A549 (cell line): ENCODE results near the gene SLC25A15. TPM values are rescaled to one million over a fixed set of nuclear protein-coding genes. Genes with fewer than 3 reads are reported as not detected.

Experiments
- ATAC-seq, 2 experiments: fragments of 200-7000 bp in 1 of 2; fragments of >200 bp in 1 of 2; cut with Nextera tagmentation in 1 of 2; cut with Tn5 transposase in 1 of 2; 3 replicates each; pipeline versions ENCODE4 v1.8.0 to v1.9.1; 2018 to 2020; ENCODE audit warnings: mild to moderate bottlenecking in 1 of 2, moderate library complexity in 1 of 2
- CTCF ChIA-PET: fragments of 300-600 bp; sonication (Branson Sonifier 250); formaldehyde crosslinking; extraction: SDS; loops from one replicate; lab custom pipeline; 2021; ENCODE audit warnings: antibody characterized with exemption, inconsistent platforms; lab: Yijun Ruan, JAX
- POLR2A ChIA-PET: fragments of 350-600 bp; formaldehyde crosslinking; extraction: SDS; loops from one replicate; lab custom pipeline; 2021; ENCODE audit warnings: antibody characterized with exemption, inconsistent platforms; lab: Yijun Ruan, JAX
- DNase-seq, 2 experiments: peaks; one replicate each; pipeline versions ENCODE4 v3.0.0 to v3.0.0-alpha.2; 2011 to 2016; ENCODE audit warnings: low read depth in 1 of 2, low spot score in 1 of 2
- FAIRE-seq: peaks from 2 replicates; lab custom pipeline; 2011; peaks lifted over from hg19 to GRCh38; lab: Jason Lieb, UNC
- H3K27ac ChIP-seq, 2 experiments: fragments of >200 bp; sonication (Bioruptor Twin); formaldehyde crosslinking; 3 replicates each; pipeline ENCODE4 v1.5.1; 2016 to 2017
- H3K4me1 ChIP-seq: fragments of >200 bp; sonication (Bioruptor Twin); formaldehyde crosslinking; 3 replicates; pipeline ENCODE4 v1.6.1; 2016
- H3K4me2 ChIP-seq: fragments of >200 bp; sonication (Bioruptor Twin); formaldehyde crosslinking; 3 replicates; pipeline ENCODE4 v1.6.1; 2016
- H3K4me3 ChIP-seq: fragments of >200 bp; sonication (Bioruptor Twin); formaldehyde crosslinking; 3 replicates; pipeline ENCODE4 v1.5.1; 2016
- H3K9me3 ChIP-seq: fragments of >200 bp; sonication (Bioruptor Twin); formaldehyde crosslinking; 3 replicates; pipeline ENCODE4 v1.6.1; 2016
- BHLHE40 ChIP-seq: IDR thresholded peaks from 2 replicates; pipeline ENCODE4 v1.6.1; 2012; ENCODE audit warnings: low read depth, low read length, inconsistent platforms
- CBX8 ChIP-seq: fragments of 200-600 bp; sonication (generic); IDR thresholded peaks from 2 replicates; pipeline ENCODE4 v1.6.1; 2016
- CHD4 ChIP-seq: fragments of 200-600 bp; sonication (generic); IDR thresholded peaks from 2 replicates; pipeline ENCODE4 v1.6.1; 2016; ENCODE audit warnings: antibody characterized with exemption, mild to moderate bottlenecking, borderline replicate concordance
- EHMT2 ChIP-seq: fragments of 200-600 bp; sonication (generic); IDR thresholded peaks from 2 replicates; pipeline ENCODE4 v1.6.1; 2016; ENCODE audit warnings: antibody characterized with exemption, low read depth, mild to moderate bottlenecking, moderate library complexity
- EP300 ChIP-seq, 2 experiments: fragments of >200 bp; sonication (Bioruptor Twin); formaldehyde crosslinking; IDR thresholded peaks; 2 replicates in 1 of 2; 3 replicates in 1 of 2; pipeline ENCODE4 v1.6.1; 2016 to 2017
- ESRRA ChIP-seq: fragments of 150-350 bp; IDR thresholded peaks from 2 replicates; pipeline ENCODE4 v1.6.1; 2014; ENCODE audit warnings: mild to moderate bottlenecking, low read length, borderline replicate concordance
- FOXS1 ChIP-seq: fragments of 250-450 bp; sonication (Bioruptor Pico); IDR thresholded peaks from 2 replicates; pipeline ENCODE4 v1.5.0; 2020; ENCODE audit warnings: mild to moderate bottlenecking, moderate library complexity
- HDAC2 ChIP-seq: fragments of 200-600 bp; sonication (generic); IDR thresholded peaks from 2 replicates; pipeline ENCODE4 v1.6.1; 2016
- HEYL ChIP-seq: fragments of 250-450 bp; sonication (Bioruptor Pico); IDR thresholded peaks from 2 replicates; pipeline ENCODE4 v1.8.0; 2021; ENCODE audit warnings: mild to moderate bottlenecking, moderate library complexity
- JUNB ChIP-seq: fragments of >200 bp; sonication (Bioruptor Twin); formaldehyde crosslinking; IDR thresholded peaks from 2 replicates; pipeline ENCODE4 v1.6.1; 2016
- KDM5A ChIP-seq: fragments of 200-600 bp; sonication (generic); IDR thresholded peaks from 2 replicates; pipeline ENCODE4 v1.6.1; 2016; ENCODE audit warnings: antibody characterized with exemption, mild to moderate bottlenecking
- MAZ ChIP-seq: fragments of 150-350 bp; IDR thresholded peaks from 2 replicates; pipeline ENCODE4 v1.6.1; 2014; ENCODE audit warnings: antibody characterized with exemption, low read depth, low read length, borderline replicate concordance
- NR3C1 ChIP-seq: fragments of >200 bp; sonication (Bioruptor Twin); formaldehyde crosslinking; IDR thresholded peaks from 3 replicates; pipeline ENCODE4 v1.6.1; 2017
- RAD21 ChIP-seq, 2 experiments: fragments of >200 bp in 1 of 2; sonication (Bioruptor Twin) in 1 of 2; formaldehyde crosslinking in 1 of 2; IDR thresholded peaks in 1 of 2; conservative IDR thresholded peaks in 1 of 2; 2 replicates in 1 of 2; 3 replicates in 1 of 2; pipeline ENCODE4 v1.6.1; 2012 to 2018; ENCODE audit warnings: inconsistent platforms in 1 of 2
- RNF2 ChIP-seq: fragments of 200-600 bp; sonication (generic); IDR thresholded peaks from 2 replicates; pipeline ENCODE4 v1.6.1; 2016; ENCODE audit warnings: low read depth, mild to moderate bottlenecking, antibody characterized with exemption, moderate library complexity, borderline replicate concordance
- SREBF2 ChIP-seq: fragments of 450-650 bp; IDR thresholded peaks from 2 replicates; pipeline ENCODE4 v1.6.1; 2014; ENCODE audit warnings: mild to moderate bottlenecking, moderate library complexity
- ZSCAN20 ChIP-seq: fragments of 250-450 bp; sonication (Bioruptor Pico); IDR thresholded peaks from 2 replicates; pipeline ENCODE4 v1.8.0; 2022; ENCODE audit warnings: mild to moderate bottlenecking, moderate library complexity
- WGBS: methylation state at CpG from one replicate; pipeline ENCODE4 v1.1.6; 2017; ENCODE audit errors: missing lambda C conversion rate; 5-methylcytosine and 5-hydroxymethylcytosine counted together
- polyA plus RNA-seq, 4 experiments: library from polyadenylated mRNA; depleted of rRNA in 3 of 4; stranded (reverse); fragments of >200 nt; fragmentation: RNase III in 1 of 4; extraction: RNeasy Plus Mini Kit Qiagen cat#74134 plus additional on column Dnase treatment in 1 of 4; gene quantifications; 2 replicates in 3 of 4; 3 replicates in 1 of 4; pipeline ENCODE4 v1.2.3, GENCODE V29; 2011 to 2017
- TF ChIP-seq, protein P1 (sequence below): fragments of >200 bp; sonication (Bioruptor Twin); formaldehyde crosslinking; IDR thresholded peaks from 3 replicates; pipeline ENCODE4 v1.6.1; 2016
- TF ChIP-seq, protein P2 (sequence below): fragments of 450-650 bp; IDR thresholded peaks from 2 replicates; pipeline ENCODE4 v1.6.1; 2014; ENCODE audit warnings: antibody characterized with exemption
- TF ChIP-seq, protein P3 (sequence below): fragments of 250-450 bp; sonication (Bioruptor Pico); IDR thresholded peaks from 2 replicates; pipeline ENCODE4 v1.5.0; 2021; ENCODE audit warnings: mild to moderate bottlenecking, moderate library complexity, borderline replicate concordance
- TF ChIP-seq, protein P4 (sequence below): fragments of 250-450 bp; sonication (Bioruptor Pico); IDR thresholded peaks from 2 replicates; pipeline ENCODE4 v1.5.0; 2020; ENCODE audit warnings: low read depth, mild to moderate bottlenecking, moderate library complexity
- TF ChIP-seq, protein P5 (sequence below): fragments of 200-600 bp; sonication (generic); IDR thresholded peaks from 2 replicates; pipeline ENCODE4 v1.6.1; 2016; ENCODE audit warnings: antibody characterized with exemption, mild to moderate bottlenecking, moderate library complexity

The SLC25A15 gene
- polyA plus RNA-seq, 2 of the 4 experiments (the other 2 are of a cell fraction): 14.0 to 23.3 TPM

DNA sequence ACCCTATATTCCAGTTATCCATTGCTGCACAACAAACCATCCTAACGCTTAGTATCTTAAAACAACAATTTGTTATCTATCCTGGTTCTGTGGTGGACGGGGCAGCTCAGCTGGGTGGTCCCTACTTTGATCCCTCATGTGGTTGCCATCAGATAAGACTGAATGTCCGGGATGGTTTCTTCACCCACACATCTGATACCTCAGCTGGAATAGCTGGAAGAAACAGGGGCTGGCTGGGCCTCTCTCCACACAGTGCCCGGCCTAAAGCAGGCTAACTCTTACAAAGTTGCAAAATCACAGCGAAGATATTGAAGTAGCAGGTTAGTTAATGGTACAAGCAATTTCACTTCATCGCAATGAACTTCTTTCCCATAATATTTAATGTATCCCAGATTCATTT is 14.7 kb upstream of the SLC25A15 start:
- WGBS: 73% methylated on average over 6 of the region's 6 CpGs
- no peaks in the 10 kb centered on the region for H3K9me3 ChIP-seq
- TF ChIP-seq, protein P1, sequence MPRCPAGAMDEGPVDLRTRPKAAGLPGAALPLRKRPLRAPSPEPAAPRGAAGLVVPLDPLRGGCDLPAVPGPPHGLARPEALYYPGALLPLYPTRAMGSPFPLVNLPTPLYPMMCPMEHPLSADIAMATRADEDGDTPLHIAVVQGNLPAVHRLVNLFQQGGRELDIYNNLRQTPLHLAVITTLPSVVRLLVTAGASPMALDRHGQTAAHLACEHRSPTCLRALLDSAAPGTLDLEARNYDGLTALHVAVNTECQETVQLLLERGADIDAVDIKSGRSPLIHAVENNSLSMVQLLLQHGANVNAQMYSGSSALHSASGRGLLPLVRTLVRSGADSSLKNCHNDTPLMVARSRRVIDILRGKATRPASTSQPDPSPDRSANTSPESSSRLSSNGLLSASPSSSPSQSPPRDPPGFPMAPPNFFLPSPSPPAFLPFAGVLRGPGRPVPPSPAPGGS: no peak
- TF ChIP-seq, protein P2, sequence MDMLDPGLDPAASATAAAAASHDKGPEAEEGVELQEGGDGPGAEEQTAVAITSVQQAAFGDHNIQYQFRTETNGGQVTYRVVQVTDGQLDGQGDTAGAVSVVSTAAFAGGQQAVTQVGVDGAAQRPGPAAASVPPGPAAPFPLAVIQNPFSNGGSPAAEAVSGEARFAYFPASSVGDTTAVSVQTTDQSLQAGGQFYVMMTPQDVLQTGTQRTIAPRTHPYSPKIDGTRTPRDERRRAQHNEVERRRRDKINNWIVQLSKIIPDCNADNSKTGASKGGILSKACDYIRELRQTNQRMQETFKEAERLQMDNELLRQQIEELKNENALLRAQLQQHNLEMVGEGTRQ: no peak
- TF ChIP-seq, protein P3, sequence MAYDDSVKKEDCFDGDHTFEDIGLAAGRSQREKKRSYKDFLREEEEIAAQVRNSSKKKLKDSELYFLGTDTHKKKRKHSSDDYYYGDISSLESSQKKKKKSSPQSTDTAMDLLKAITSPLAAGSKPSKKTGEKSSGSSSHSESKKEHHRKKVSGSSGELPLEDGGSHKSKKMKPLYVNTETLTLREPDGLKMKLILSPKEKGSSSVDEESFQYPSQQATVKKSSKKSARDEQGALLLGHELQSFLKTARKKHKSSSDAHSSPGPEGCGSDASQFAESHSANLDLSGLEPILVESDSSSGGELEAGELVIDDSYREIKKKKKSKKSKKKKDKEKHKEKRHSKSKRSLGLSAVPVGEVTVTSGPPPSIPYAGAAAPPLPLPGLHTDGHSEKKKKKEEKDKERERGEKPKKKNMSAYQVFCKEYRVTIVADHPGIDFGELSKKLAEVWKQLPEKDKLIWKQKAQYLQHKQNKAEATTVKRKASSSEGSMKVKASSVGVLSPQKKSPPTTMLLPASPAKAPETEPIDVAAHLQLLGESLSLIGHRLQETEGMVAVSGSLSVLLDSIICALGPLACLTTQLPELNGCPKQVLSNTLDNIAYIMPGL (CRISPR knock-in tag): no peak
- no peak for TF ChIP-seq ZSCAN20
- no peak for TF ChIP-seq RAD21 (conservative IDR thresholded peaks at IDR 0.05 in 1 of 2, IDR thresholded peaks at IDR 0.05 in 1 of 2)
- TF ChIP-seq NR3C1: no peak
- TF ChIP-seq MAZ: no peak
- no peak for TF ChIP-seq SREBF2
- no peak for TF ChIP-seq CBX8
- TF ChIP-seq HEYL: no peak
- TF ChIP-seq EHMT2: no peak
- no peak for TF ChIP-seq BHLHE40
- TF ChIP-seq FOXS1: no peak
- TF ChIP-seq RNF2: no peak
- no peak for TF ChIP-seq CHD4
- TF ChIP-seq JUNB: no peak
- TF ChIP-seq ESRRA: no peak
- TF ChIP-seq, all 56 proteins: peak for 0
- ChIA-PET POLR2A (no interaction called here), CTCF (no interaction called here)
- no peak for ATAC-seq
- Histone ChIP-seq H3K4me1 (peaks cover 7% of the 10 kb centered on the region; the same call in 1 of the 3 replicates), H3K4me3 (no peak overlapping the region), H3K27ac (no peak overlapping the region), H3K4me2 (no peak overlapping the region)
- DNase-seq: no peak
- FAIRE-seq: no peak

DNA sequence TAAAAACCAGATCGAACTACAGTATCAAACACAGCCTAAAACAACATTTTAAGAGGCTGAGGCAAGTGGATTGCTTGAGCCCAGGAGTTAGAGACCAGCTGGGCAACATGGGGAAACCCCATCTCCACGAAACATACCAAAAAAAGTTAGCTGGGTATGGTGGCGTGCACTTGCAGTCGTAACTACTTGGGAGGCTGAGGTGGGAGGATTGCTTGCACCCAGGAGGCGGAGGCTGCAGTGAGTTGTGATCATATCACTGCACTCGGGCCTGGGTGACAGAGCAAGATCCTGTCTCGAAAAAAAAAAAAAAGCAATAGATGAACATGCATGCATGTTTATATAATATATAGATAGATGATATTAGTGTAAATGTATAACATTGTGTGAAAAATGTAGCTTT is 13.2 kb upstream of the SLC25A15 start:
- ATAC-seq (no peak), DNase-seq (no peak), FAIRE-seq (no peak)
- POLR2A ChIA-PET: no interaction called here
- no peak overlapping the region for H3K27ac ChIP-seq
- H3K9me3 ChIP-seq: no peaks in the 10 kb centered on the region
- H3K4me1 ChIP-seq: 0 out of 3 replicates have a peak, but pooled peaks cover 2% of the 10 kb centered on the region
- H3K4me3 ChIP-seq: no peak overlapping the region
- H3K4me2 ChIP-seq: no peak overlapping the region
- 55% methylated on average over 7 of the region's 7 CpGs for WGBS
- CTCF ChIA-PET: interaction anchor here (0.6 to 5.0 kb wide), 5 partner anchors 12 to 1094 kb away, joined by 3 to 41 read pairs (median 7); partner anchors contain the start of gene SLC25A15
- no peak for TF ChIP-seq HDAC2
- TF ChIP-seq, protein P4, sequence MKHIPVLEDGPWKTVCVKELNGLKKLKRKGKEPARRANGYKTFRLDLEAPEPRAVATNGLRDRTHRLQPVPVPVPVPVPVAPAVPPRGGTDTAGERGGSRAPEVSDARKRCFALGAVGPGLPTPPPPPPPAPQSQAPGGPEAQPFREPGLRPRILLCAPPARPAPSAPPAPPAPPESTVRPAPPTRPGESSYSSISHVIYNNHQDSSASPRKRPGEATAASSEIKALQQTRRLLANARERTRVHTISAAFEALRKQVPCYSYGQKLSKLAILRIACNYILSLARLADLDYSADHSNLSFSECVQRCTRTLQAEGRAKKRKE (CRISPR knock-in tag): no peak
- TF ChIP-seq, protein P5, sequence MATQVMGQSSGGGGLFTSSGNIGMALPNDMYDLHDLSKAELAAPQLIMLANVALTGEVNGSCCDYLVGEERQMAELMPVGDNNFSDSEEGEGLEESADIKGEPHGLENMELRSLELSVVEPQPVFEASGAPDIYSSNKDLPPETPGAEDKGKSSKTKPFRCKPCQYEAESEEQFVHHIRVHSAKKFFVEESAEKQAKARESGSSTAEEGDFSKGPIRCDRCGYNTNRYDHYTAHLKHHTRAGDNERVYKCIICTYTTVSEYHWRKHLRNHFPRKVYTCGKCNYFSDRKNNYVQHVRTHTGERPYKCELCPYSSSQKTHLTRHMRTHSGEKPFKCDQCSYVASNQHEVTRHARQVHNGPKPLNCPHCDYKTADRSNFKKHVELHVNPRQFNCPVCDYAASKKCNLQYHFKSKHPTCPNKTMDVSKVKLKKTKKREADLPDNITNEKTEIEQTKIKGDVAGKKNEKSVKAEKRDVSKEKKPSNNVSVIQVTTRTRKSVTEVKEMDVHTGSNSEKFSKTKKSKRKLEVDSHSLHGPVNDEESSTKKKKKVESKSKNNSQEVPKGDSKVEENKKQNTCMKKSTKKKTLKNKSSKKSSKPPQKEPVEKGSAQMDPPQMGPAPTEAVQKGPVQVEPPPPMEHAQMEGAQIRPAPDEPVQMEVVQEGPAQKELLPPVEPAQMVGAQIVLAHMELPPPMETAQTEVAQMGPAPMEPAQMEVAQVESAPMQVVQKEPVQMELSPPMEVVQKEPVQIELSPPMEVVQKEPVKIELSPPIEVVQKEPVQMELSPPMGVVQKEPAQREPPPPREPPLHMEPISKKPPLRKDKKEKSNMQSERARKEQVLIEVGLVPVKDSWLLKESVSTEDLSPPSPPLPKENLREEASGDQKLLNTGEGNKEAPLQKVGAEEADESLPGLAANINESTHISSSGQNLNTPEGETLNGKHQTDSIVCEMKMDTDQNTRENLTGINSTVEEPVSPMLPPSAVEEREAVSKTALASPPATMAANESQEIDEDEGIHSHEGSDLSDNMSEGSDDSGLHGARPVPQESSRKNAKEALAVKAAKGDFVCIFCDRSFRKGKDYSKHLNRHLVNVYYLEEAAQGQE: no peak
- TF ChIP-seq EP300 (IDR thresholded peaks at IDR 0.05): no peak
- TF ChIP-seq KDM5A: no peak
- TF ChIP-seq, protein P2: no peak
- TF ChIP-seq HEYL: no peak
- no peak for TF ChIP-seq ESRRA
- TF ChIP-seq ZSCAN20: no peak
